Gastroesophageal sphincter (tissue), 4 donors: ENCODE results near the gene ADGRG4. TPM values are rescaled to one million over a fixed set of nuclear protein-coding genes. Genes with fewer than 3 reads are reported as not detected.

Experiments used
- ATAC-seq: fragments of 150-250 bp; one replicate; pipeline ENCODE4 v1.9.1; 2016; ENCODE audit warnings: mild to moderate bottlenecking, moderate library complexity
- H3K27ac ChIP-seq, 4 donors: fragments of 200-600 bp; sonication (generic) in 3 of 4; 1 replicate in 3 of 4; 2 replicates in 1 of 4; pipeline ENCODE4 v1.5.1; 2016 to 2019
- H3K27me3 ChIP-seq: fragments of 200-600 bp; sonication (generic); one replicate; pipeline ENCODE4 v1.5.1; 2019
- H3K36me3 ChIP-seq, 2 donors: fragments of 200-600 bp; sonication (generic); one replicate each; pipeline ENCODE4 v1.5.1; 2019; ENCODE audit warnings: control low read depth in 1 of 2
- H3K4me1 ChIP-seq, 3 donors: fragments of 200-600 bp; sonication (generic); 1 replicate in 2 of 3; 2 replicates in 1 of 3; pipeline ENCODE4 v1.5.1; 2016 to 2019; ENCODE audit warnings: control low read depth in 2 of 3
- H3K4me3 ChIP-seq, 2 donors: fragments of 200-600 bp; sonication (generic); one replicate each; pipeline ENCODE4 v1.5.1; 2019; ENCODE audit warnings: mild to moderate bottlenecking in 1 of 2, moderate library complexity in 1 of 2
- H3K9me3 ChIP-seq, 3 donors: fragments of 200-600 bp; sonication (generic); one replicate each; pipeline ENCODE4 v1.5.1; 2017 to 2019; ENCODE audit warnings: control low read depth in 2 of 3
- EP300 ChIP-seq: sonication (generic); formaldehyde crosslinking; IDR thresholded peaks from one replicate; pipeline ENCODE4 v1.6.1; 2017; ENCODE audit warnings: antibody characterized with exemption, mild to moderate bottlenecking
- POLR2A ChIP-seq, 2 donors: fragments of 450-650 bp; IDR thresholded peaks; one replicate each; pipeline ENCODE4 v1.6.1; 2017; ENCODE audit warnings: antibody characterized with exemption in 2 of 2, mild to moderate bottlenecking in 2 of 2, moderate library complexity in 1 of 2
- POLR2AphosphoS5 ChIP-seq: sonication (generic); formaldehyde crosslinking; IDR thresholded peaks from one replicate; pipeline ENCODE4 v1.6.1; 2017; ENCODE audit warnings: antibody characterized with exemption
- WGBS, 2 donors: methylation state at CpG; one replicate each; pipeline ENCODE4 v1.1.5; 2018; ENCODE audit warnings: low coverage in 1 of 2; 5-methylcytosine and 5-hydroxymethylcytosine counted together
- total RNA-seq, 4 donors: library from RNA; depleted of rRNA; stranded (reverse); fragments of >200 nt; gene quantifications; one replicate each; pipeline ENCODE4 v1.1.0, GENCODE V29; 2016
- TF ChIP-seq, protein P1 (sequence below), 4 experiments: fragments of 200-600 bp in 2 of 4; fragments of 450-650 bp in 2 of 4; sonication (generic) in 1 of 4; IDR thresholded peaks; one replicate each; pipeline ENCODE4 v1.5.1; 2017 to 2019; ENCODE audit warnings: antibody characterized with exemption in 4 of 4, mild to moderate bottlenecking in 2 of 4, moderate library complexity in 2 of 4

Gene ADGRG4
- total RNA-seq, 4 donors from 2014 or later = 0.04 to 3.2 (median 0.16) TPM; not detected in 1

DNA sequence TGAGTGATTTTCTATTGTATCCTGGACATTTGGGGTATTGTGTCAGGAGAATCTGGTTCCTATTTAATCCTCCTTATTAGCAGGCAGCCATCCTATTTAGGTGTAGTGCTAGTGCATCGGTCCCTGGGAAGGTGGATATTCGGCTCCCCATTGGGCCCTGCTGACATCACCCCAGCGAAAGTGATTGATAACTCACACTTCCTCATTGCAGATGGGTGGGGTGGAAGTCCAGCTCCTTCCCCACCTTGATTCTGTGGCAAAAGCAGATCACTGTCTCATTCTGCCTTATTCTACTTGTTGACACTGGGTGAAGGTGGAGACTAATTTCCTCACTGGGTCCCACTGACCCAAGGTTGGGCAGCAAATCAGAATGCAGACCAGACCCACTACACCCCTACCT lies 163.8 kb downstream of the ADGRG4 start:
- Histone ChIP-seq H3K4me1 (no peaks in the 10 kb centered on the region), H3K9me3 (no peaks in the 10 kb centered on the region), H3K27ac (no peak overlapping the region), H3K36me3 (no peaks in the 10 kb centered on the region), H3K4me3 (no peak overlapping the region), H3K27me3 (no peaks in the 10 kb centered on the region)
- TF ChIP-seq POLR2AphosphoS5 = no peak
- no peak for TF ChIP-seq POLR2A (IDR thresholded peaks at IDR 0.05)
- TF ChIP-seq, protein P1, sequence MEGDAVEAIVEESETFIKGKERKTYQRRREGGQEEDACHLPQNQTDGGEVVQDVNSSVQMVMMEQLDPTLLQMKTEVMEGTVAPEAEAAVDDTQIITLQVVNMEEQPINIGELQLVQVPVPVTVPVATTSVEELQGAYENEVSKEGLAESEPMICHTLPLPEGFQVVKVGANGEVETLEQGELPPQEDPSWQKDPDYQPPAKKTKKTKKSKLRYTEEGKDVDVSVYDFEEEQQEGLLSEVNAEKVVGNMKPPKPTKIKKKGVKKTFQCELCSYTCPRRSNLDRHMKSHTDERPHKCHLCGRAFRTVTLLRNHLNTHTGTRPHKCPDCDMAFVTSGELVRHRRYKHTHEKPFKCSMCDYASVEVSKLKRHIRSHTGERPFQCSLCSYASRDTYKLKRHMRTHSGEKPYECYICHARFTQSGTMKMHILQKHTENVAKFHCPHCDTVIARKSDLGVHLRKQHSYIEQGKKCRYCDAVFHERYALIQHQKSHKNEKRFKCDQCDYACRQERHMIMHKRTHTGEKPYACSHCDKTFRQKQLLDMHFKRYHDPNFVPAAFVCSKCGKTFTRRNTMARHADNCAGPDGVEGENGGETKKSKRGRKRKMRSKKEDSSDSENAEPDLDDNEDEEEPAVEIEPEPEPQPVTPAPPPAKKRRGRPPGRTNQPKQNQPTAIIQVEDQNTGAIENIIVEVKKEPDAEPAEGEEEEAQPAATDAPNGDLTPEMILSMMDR (IDR thresholded peaks at IDR 0.05) = no peak
- TF ChIP-seq EP300 = no peak
- 50% methylated on average over 2 of the region's 3 CpGs; no CpG with 5 or more reads in 1 of the 2 donors for WGBS, 2 donors
- no peak for ATAC-seq

Other genes with a start within 250 kb of the ADGRG4 start
- 1,000 to 10,000 TPM; 2,495 to 4,363 (median 3,004) TPM for gene FHL1, start 153.4 kb upstream of the ADGRG4 start, total RNA-seq
- 10 to 100 TPM; 17.1 to 30.5 (median 23.0) TPM for gene MAP7D3, start 49.6 kb upstream of the ADGRG4 start, total RNA-seq
- gene BRS3, start 187.0 kb downstream of the ADGRG4 start, total RNA-seq = not detected
- gene HTATSF1, start 196.6 kb downstream of the ADGRG4 start, total RNA-seq = 10 to 100 TPM; 62.1 to 76.5 (median 69.4) TPM
- gene VGLL1, start 231.3 kb downstream of the ADGRG4 start, total RNA-seq = under 1 TPM in 1 of 4 donors, not detected in 3; 0.87 TPM